ENCODE results near the gene EPHB2.
"Not testable (repeated sequence)": the region's sequence is repeated elsewhere in the genome, so short reads cannot be mapped to it uniquely, and the experiment has no call there.

EPHB2 gene

GRCh38 chr1:22691031-22691753 is 19.4 kb upstream of the EPHB2 start:
- no peak for DNase-seq

GRCh38 chr1:22694172-22694571 is 16.5 kb upstream of the EPHB2 start:
- no peak for DNase-seq

GRCh38 chr1:22696610-22697009 is 14.0 kb upstream of the EPHB2 start:
- no peak for DNase-seq

GRCh38 chr1:22697980-22698379 is 12.7 kb upstream of the EPHB2 start:
- DNase-seq, result no peak

- no peak for DNase-seq
Measured at GRCh38 chr1:22699681-22700520, 10.7 kb upstream of the EPHB2 start.

- no peak for DNase-seq
Measured at GRCh38 chr1:22702296-22703085, 8.1 kb upstream of the EPHB2 start.

- DNase-seq, result peak; percentile 68 to 77
Measured at GRCh38 chr1:22704440-22705067, 6.1 kb upstream of the EPHB2 start.

GRCh38 chr1:22705586-22705985 is 5.1 kb upstream of the EPHB2 start:
- no peak for DNase-seq

- DNase-seq, result not testable (repeated sequence)
Measured at GRCh38 chr1:22706100-22706499, 4.5 kb upstream of the EPHB2 start.

- DNase-seq, result no peak
Measured at GRCh38 chr1:22708777-22709176, 1.9 kb upstream of the EPHB2 start.

GRCh38 chr1:22709227-22709626 is 1.4 kb upstream of the EPHB2 start:
- no peak for DNase-seq

GRCh38 chr1:22709891-22710700 is 543 bp upstream of the EPHB2 start:
- DNase-seq, result peak in 1 of 2 experiments; percentile 50

GRCh38 chr1:22711071-22711470 is 432 bp downstream of the EPHB2 start:
- no peak for DNase-seq

- DNase-seq, result no peak
Measured at GRCh38 chr1:22711591-22712501, 1.2 kb downstream of the EPHB2 start.

- peak; percentile 7 to 16 for DNase-seq
Measured at GRCh38 chr1:22712502-22713271, 2.0 kb downstream of the EPHB2 start.

- DNase-seq, result no peak
Measured at GRCh38 chr1:22714455-22714854, 3.8 kb downstream of the EPHB2 start.

GRCh38 chr1:22717037-22717760 is 6.6 kb downstream of the EPHB2 start:
- no peak for DNase-seq

- DNase-seq, result no peak
Measured at GRCh38 chr1:22721122-22721873, 10.7 kb downstream of the EPHB2 start.
